H1 (cell line): ENCODE results near the gene EMX2. TPM values are rescaled to one million over a fixed set of nuclear protein-coding genes. Genes with fewer than 3 reads are reported as not detected.

Experiments used
- CTCF ChIA-PET: fragments of 300-600 bp; sonication (Branson Sonifier 250); formaldehyde crosslinking; loops from one replicate; lab custom pipeline; 2021; ENCODE audit not compliant: partially characterized antibody; lab: Charles Lee
- POLR2A ChIA-PET: fragments of 300-600 bp; sonication (Branson Sonifier 250); formaldehyde crosslinking; loops from one replicate; lab custom pipeline; 2021; ENCODE audit warnings: inconsistent platforms; ENCODE audit not compliant: partially characterized antibody; lab: Charles Lee
- DNase-seq, 2 experiments: peaks; one replicate each; pipeline versions ENCODE4 v3.0.0 to v3.0.0-alpha.2; 2010 to 2022; ENCODE audit warnings: low spot score in 2 of 2, low read depth in 1 of 2, mixed read lengths in 1 of 2
- FAIRE-seq: peaks from 2 replicates; lab custom pipeline; 2011; peaks lifted over from hg19 to GRCh38; lab: Jason Lieb, UNC
- H2AFZ ChIP-seq: 2 replicates; pipeline ENCODE4 v1.8.1; 2012; ENCODE audit warnings: low read length, inconsistent platforms
- H2AK5ac ChIP-seq: 2 replicates; pipeline ENCODE4 v1.6.1; 2013; ENCODE audit warnings: low read depth, low read length
- H2BK120ac ChIP-seq: replicated peaks from 2 replicates; pipeline ENCODE3; 2013; ENCODE audit warnings: low read depth, low read length, inconsistent platforms
- H2BK12ac ChIP-seq: 2 replicates; pipeline ENCODE4 v1.6.1; 2013; ENCODE audit warnings: low read depth, low read length
- H2BK15ac ChIP-seq: 2 replicates; pipeline ENCODE4 v1.6.1; 2013; ENCODE audit warnings: low read length
- H2BK20ac ChIP-seq: 2 replicates; pipeline ENCODE4 v1.6.1; 2013; ENCODE audit warnings: low read length
- H2BK5ac ChIP-seq: 2 replicates; pipeline ENCODE4 v1.6.1; 2013; ENCODE audit warnings: low read depth, low read length
- H3K14ac ChIP-seq: 2 replicates; pipeline ENCODE4 v1.6.1; 2013; ENCODE audit warnings: inconsistent platforms; ENCODE audit not compliant: insufficient read length
- H3K18ac ChIP-seq: 2 replicates; pipeline ENCODE4 v1.6.1; 2013; ENCODE audit warnings: low read length; ENCODE audit errors: extremely low read depth
- H3K23ac ChIP-seq: 2 replicates; pipeline ENCODE4 v1.6.1; 2013; ENCODE audit warnings: inconsistent platforms; ENCODE audit not compliant: insufficient read length
- H3K23me2 ChIP-seq: 2 replicates; pipeline ENCODE4 v1.6.1; 2013; ENCODE audit warnings: low read depth, low read length
- H3K27ac ChIP-seq: 2 replicates; pipeline ENCODE4 v1.6.1; 2011; ENCODE audit warnings: low read depth, low read length, inconsistent platforms
- H3K27me3 ChIP-seq, 4 experiments: replicated peaks in 1 of 4; 1 replicate in 1 of 4; 2 replicates in 3 of 4; pipeline versions ENCODE4 v1.6.1 to v1.8.1; 2011 to 2013; ENCODE audit warnings: low read length in 3 of 4, mild to moderate bottlenecking in 3 of 4, inconsistent platforms in 2 of 4, mixed read lengths in 2 of 4, moderate library complexity in 1 of 4; ENCODE audit not compliant: control insufficient read depth in 3 of 4, insufficient read depth in 3 of 4; ENCODE audit errors: extremely low read depth in 1 of 4
- H3K36me3 ChIP-seq, 4 experiments: 2 replicates each; pipeline versions ENCODE4 v1.6.1 to v1.8.1; 2011 to 2013; ENCODE audit warnings: mild to moderate bottlenecking in 4 of 4, low read length in 3 of 4, moderate library complexity in 2 of 4, control low read depth in 1 of 4, inconsistent platforms in 1 of 4; ENCODE audit not compliant: insufficient read depth in 4 of 4, control insufficient read depth in 2 of 4
- H3K4ac ChIP-seq: replicated peaks from 2 replicates; pipeline ENCODE3; 2013; ENCODE audit warnings: low read length, low read depth, mixed read lengths, inconsistent platforms; ENCODE audit not compliant: insufficient read length
- H3K4me1 ChIP-seq, 4 experiments: replicated peaks in 1 of 4; 1 replicate in 1 of 4; 2 replicates in 3 of 4; pipeline versions ENCODE4 v1.6.1 to v1.8.1; 2011 to 2013; ENCODE audit warnings: low read length in 3 of 4, inconsistent platforms in 2 of 4, mixed read lengths in 1 of 4; ENCODE audit not compliant: insufficient read depth in 4 of 4, control insufficient read depth in 3 of 4
- H3K4me2 ChIP-seq, 2 experiments: 2 replicates each; pipeline versions ENCODE4 v1.6.1 to v1.8.1; 2011 to 2013; ENCODE audit warnings: low read depth in 2 of 2, low read length in 2 of 2, control low read depth in 1 of 2, inconsistent platforms in 1 of 2, mild to moderate bottlenecking in 1 of 2; ENCODE audit not compliant: insufficient read depth in 1 of 2
- H3K4me3 ChIP-seq, 4 experiments: fragments of 200-600, 300-600 bp in 1 of 4; sonication (generic), shearing (Covaris generic), sonication (Bioruptor Twin) in 1 of 4; 2 replicates each; pipeline versions ENCODE4 v1.5.1 to v1.8.1; 2011 to 2016; ENCODE audit warnings: low read length in 4 of 4, low read depth in 3 of 4, control low read depth in 2 of 4, inconsistent platforms in 2 of 4, mild to moderate bottlenecking in 2 of 4, mixed read lengths in 1 of 4, moderate library complexity in 1 of 4; ENCODE audit not compliant: insufficient read depth in 2 of 4; ENCODE audit errors: extremely low read depth in 1 of 4
- H3K56ac ChIP-seq: replicated peaks from 2 replicates; pipeline ENCODE3; 2013; ENCODE audit warnings: low read depth, mild to moderate bottlenecking, mixed read lengths, low read length, inconsistent platforms; ENCODE audit not compliant: insufficient read length
- H3K79me1 ChIP-seq: 2 replicates; pipeline ENCODE4 v1.6.1; 2013; ENCODE audit warnings: low read depth, low read length, control low read depth
- H3K79me2 ChIP-seq, 2 experiments: 2 replicates each; pipeline versions ENCODE4 v1.6.1 to v1.8.1; 2012 to 2013; ENCODE audit warnings: low read length in 2 of 2, mild to moderate bottlenecking in 2 of 2, inconsistent platforms in 1 of 2; ENCODE audit not compliant: insufficient read depth in 2 of 2, control insufficient read depth in 1 of 2
- H3K9ac ChIP-seq, 4 experiments: replicated peaks in 1 of 4; 1 replicate in 1 of 4; 2 replicates in 3 of 4; pipeline versions ENCODE4 v1.6.1 to v1.8.1; 2011 to 2013; ENCODE audit warnings: low read depth in 3 of 4, low read length in 3 of 4, control low read depth in 2 of 4, mild to moderate bottlenecking in 2 of 4, moderate library complexity in 2 of 4, inconsistent platforms in 1 of 4; ENCODE audit errors: extremely low read depth in 1 of 4
- H3K9me3 ChIP-seq, 2 experiments: 2 replicates each; pipeline versions ENCODE4 v1.6.1 to v1.8.1; 2012 to 2013; ENCODE audit warnings: mild to moderate bottlenecking in 2 of 2, moderate library complexity in 2 of 2, control low read depth in 1 of 2, inconsistent platforms in 1 of 2, low read depth in 1 of 2, low read length in 1 of 2, mixed read lengths in 1 of 2; ENCODE audit not compliant: insufficient read depth in 2 of 2
- H4K20me1 ChIP-seq, 2 experiments: replicated peaks in 1 of 2; 2 replicates each; pipeline versions ENCODE3 to v1.8.1; 2011 to 2013; ENCODE audit warnings: inconsistent platforms in 2 of 2, low read length in 2 of 2, mild to moderate bottlenecking in 1 of 2; ENCODE audit not compliant: insufficient read depth in 2 of 2, control insufficient read depth in 1 of 2
- H4K5ac ChIP-seq: 2 replicates; pipeline ENCODE4 v1.6.1; 2013; ENCODE audit warnings: low read length, low read depth, mixed read lengths, inconsistent platforms; ENCODE audit not compliant: insufficient read length
- H4K8ac ChIP-seq: 2 replicates; pipeline ENCODE4 v1.8.0; 2013; ENCODE audit warnings: mild to moderate bottlenecking, moderate library complexity, low read length, inconsistent platforms; ENCODE audit not compliant: insufficient read depth; ENCODE audit errors: extremely low read depth
- H4K91ac ChIP-seq: replicated peaks from 2 replicates; pipeline ENCODE3; 2013; ENCODE audit warnings: low read length, mixed read lengths, inconsistent platforms; ENCODE audit not compliant: insufficient read length
- BCL11A ChIP-seq, 2 experiments: IDR thresholded peaks; one replicate each; pipeline ENCODE4 v1.6.1; 2011; ENCODE audit warnings: low read depth in 2 of 2, low read length in 2 of 2, mild to moderate bottlenecking in 2 of 2
- CREB1 ChIP-seq: IDR thresholded peaks from 2 replicates; pipeline ENCODE4 v1.6.1; 2012; ENCODE audit warnings: inconsistent platforms
- CTCF ChIP-seq, 3 experiments: IDR thresholded peaks; 1 replicate in 2 of 3; 2 replicates in 1 of 3; pipeline versions ENCODE4 v1.5.1 to v1.6.1; 2011; ENCODE audit warnings: low read length in 3 of 3, mild to moderate bottlenecking in 3 of 3, inconsistent platforms in 2 of 3, low read depth in 1 of 3, moderate library complexity in 1 of 3; ENCODE audit not compliant: insufficient read depth in 1 of 3; ENCODE audit errors: control extremely low read depth in 1 of 3
- EP300 ChIP-seq, 2 experiments: IDR thresholded peaks; 1 replicate in 1 of 2; 2 replicates in 1 of 2; pipeline ENCODE4 v1.6.1; 2011 to 2012; ENCODE audit warnings: low read depth in 2 of 2, low read length in 2 of 2, mild to moderate bottlenecking in 2 of 2, borderline replicate concordance in 1 of 2, inconsistent platforms in 1 of 2, moderate library complexity in 1 of 2
- EZH2 ChIP-seq: fragments of 200-600 bp; sonication (generic); IDR thresholded peaks from 2 replicates; pipeline ENCODE4 v1.7.1; 2012; ENCODE audit warnings: low read depth, mild to moderate bottlenecking, moderate library complexity, low read length, inconsistent platforms; ENCODE audit not compliant: severe bottlenecking
- JUND ChIP-seq: IDR thresholded peaks from 2 replicates; pipeline ENCODE4 v1.6.1; 2011; ENCODE audit warnings: mild to moderate bottlenecking, improper control_type of control experiment, low read length
- KDM5A ChIP-seq: fragments of 200-600 bp; IDR thresholded peaks from 2 replicates; pipeline ENCODE4 v1.7.1; 2012; ENCODE audit warnings: mild to moderate bottlenecking, low read length, inconsistent platforms, mixed read lengths
- RFX5 ChIP-seq: IDR thresholded peaks from 2 replicates; pipeline ENCODE4 v1.6.1; 2011; ENCODE audit warnings: low read depth, low read length, improper control_type of control experiment, borderline replicate concordance
- SIN3A ChIP-seq, 2 experiments: IDR thresholded peaks in 1 of 2; conservative IDR thresholded peaks in 1 of 2; 2 replicates each; pipeline ENCODE4 v1.6.1; 2011 to 2012; ENCODE audit warnings: low read length in 2 of 2, improper control_type of control experiment in 1 of 2, low read depth in 1 of 2, mild to moderate bottlenecking in 1 of 2
- SP1 ChIP-seq: IDR thresholded peaks from 2 replicates; pipeline ENCODE4 v1.6.1; 2011; ENCODE audit warnings: low read depth, low read length
- SP2 ChIP-seq: IDR thresholded peaks from 2 replicates; pipeline ENCODE4 v1.6.1; 2012; ENCODE audit warnings: mild to moderate bottlenecking, low read length, inconsistent platforms
- SP4 ChIP-seq: IDR thresholded peaks from 2 replicates; pipeline ENCODE4 v1.6.1; 2012; ENCODE audit warnings: low read length, inconsistent platforms
- WGBS, 2 experiments: shearing (Covaris generic) in 1 of 2; methylation state at CpG; one replicate each; pipeline versions ENCODE4 v1.1.6 to v1.1.7; 2013 to 2015; ENCODE audit warnings: low lambda C conversion rate in 2 of 2, mixed read lengths in 2 of 2, inconsistent platforms in 1 of 2, low coverage in 1 of 2, missing lambda C conversion rate in 1 of 2; ENCODE audit not compliant: insufficient replicate concordance in 2 of 2, insufficient coverage in 1 of 2, insufficient read length in 1 of 2; ENCODE audit errors: extremely low coverage in 1 of 2, missing lambda C conversion rate in 1 of 2; 5-methylcytosine and 5-hydroxymethylcytosine counted together
- polyA plus RNA-seq, 7 experiments: library from polyadenylated mRNA; depleted of rRNA in 3 of 7; stranded (reverse) in 5 of 7; unstranded in 2 of 7; fragments of >200 nt in 5 of 7; fragments of 200-250 nt in 2 of 7; gene quantifications; 1 replicate in 5 of 7; 2 replicates in 1 of 7; 4 replicates in 1 of 7; pipeline versions ENCODE4 v1.2.1 to v1.2.3, GENCODE V29; 2011 to 2013; ENCODE audit warnings: missing spikeins in 2 of 7, mixed read lengths in 2 of 7
- total RNA-seq: library from RNA; stranded (reverse); fragmentation: NEBNext Ultra II Directional; extraction: Animal tissue kit (Norgen Biotek cat#: 25700); gene quantifications from 2 replicates; pipeline ENCODE4 v1.2.1, GENCODE V29; 2021

Gene EMX2
- total and polyA plus RNA-seq, 2 of the 8 experiments (the other 6 are each of a cell fraction or from before 2014, with no cell fraction given), result not detected

DNA sequence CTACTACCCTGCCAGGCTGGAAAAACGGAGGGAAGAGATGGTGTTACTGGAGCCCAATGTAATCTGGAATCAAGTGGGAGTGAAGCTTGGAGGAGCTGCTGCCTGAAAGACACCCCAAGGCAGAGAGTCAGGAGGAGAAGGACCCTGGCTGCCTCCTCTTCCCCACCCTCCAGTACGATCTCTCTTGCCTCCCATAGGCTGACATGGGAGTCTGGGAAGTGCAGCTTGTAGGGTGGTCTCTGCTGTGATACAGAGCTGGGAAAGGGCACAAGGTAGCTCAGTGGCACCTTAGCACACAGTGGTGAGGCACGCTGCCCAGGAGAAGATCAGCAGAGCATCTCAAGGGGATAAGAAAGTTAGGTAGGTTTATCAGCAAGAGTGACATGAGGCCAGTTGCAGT lies 35.9 kb downstream of the EMX2 start:
- no peaks in the 10 kb centered on the region for H3K23me2 ChIP-seq
- H3K14ac ChIP-seq, result no peak overlapping the region
- no peak overlapping the region for H2BK15ac ChIP-seq
- 89% methylated on average over 3 of the region's 3 CpGs; no CpG with 5 or more reads in 1 of the 2 experiments for WGBS, 2 experiments
- H3K18ac ChIP-seq, result no peak overlapping the region
- no peak overlapping the region for H2AK5ac ChIP-seq
- no peak overlapping the region for H4K8ac ChIP-seq
- no peak overlapping the region for H4K91ac ChIP-seq
- H3K4ac ChIP-seq, result no peak overlapping the region
- H3K4me1 ChIP-seq, result no peaks in the 10 kb centered on the region
- H3K9ac ChIP-seq, result no peak overlapping the region
- H2BK20ac ChIP-seq, result no peak overlapping the region
- no peaks in the 10 kb centered on the region for H3K79me2 ChIP-seq
- FAIRE-seq (no peak), DNase-seq (no peak)
- H3K4me3 ChIP-seq, result no peak overlapping the region
- no peaks in the 10 kb centered on the region for H3K36me3 ChIP-seq
- no peaks in the 10 kb centered on the region for H3K9me3 ChIP-seq
- H3K23ac ChIP-seq, result no peak overlapping the region
- H4K20me1 ChIP-seq, result no peaks in the 10 kb centered on the region
- no peak overlapping the region for H3K27ac ChIP-seq
- CTCF ChIA-PET, result interaction anchor here (1.3 to 1.7 kb wide), 2 partner anchors 82 to 178 kb away, joined by 3 to 4 read pairs; no protein-coding TSS in a partner anchor
- H3K56ac ChIP-seq, result no peak overlapping the region
- no peak overlapping the region for H3K4me2 ChIP-seq
- H4K5ac ChIP-seq, result no peak overlapping the region
- no peak overlapping the region for H2BK5ac ChIP-seq
- no peaks in the 10 kb centered on the region for H3K27me3 ChIP-seq
- H2BK120ac ChIP-seq, result no peak overlapping the region
- H2BK12ac ChIP-seq, result no peak overlapping the region
- POLR2A ChIA-PET, result no interaction called here
- no peak overlapping the region for H2AFZ ChIP-seq
- H3K79me1 ChIP-seq, result no peaks in the 10 kb centered on the region
- no peak for TF ChIP-seq KDM5A
- TF ChIP-seq BCL11A (IDR thresholded peaks at IDR 0.05; ENCODE audit: low read depth in 2 of 2, low read length in 2 of 2), result no peak
- TF ChIP-seq SIN3A (conservative IDR thresholded peaks at IDR 0.05 in 1 of 2, IDR thresholded peaks at IDR 0.05 in 1 of 2; ENCODE audit: low read depth in 1 of 2, low read length in 2 of 2), result no peak
- TF ChIP-seq SP1, result no peak
- no peak for TF ChIP-seq EZH2
- no peak for TF ChIP-seq RFX5
- no peak for TF ChIP-seq JUND
- TF ChIP-seq CREB1, result no peak
- TF ChIP-seq SP2, result no peak
- no peak for TF ChIP-seq CTCF (IDR thresholded peaks at IDR 0.05; ENCODE audit: control extremely low read depth in 1 of 3, insufficient read depth in 1 of 3, low read depth in 1 of 3, low read length in 3 of 3)
- no peak for TF ChIP-seq SP4
- TF ChIP-seq EP300 (IDR thresholded peaks at IDR 0.05; ENCODE audit: borderline replicate concordance in 1 of 2, low read depth in 2 of 2, low read length in 2 of 2), result no peak
